ENCODE data around the gene GCSAML.

- TF ChIP-seq REST (IDR thresholded peaks at IDR 0.05; ENCODE audit: insufficient read depth in 1 of 2, low read depth in 2 of 2, low read length in 2 of 2) (no peak), TAF1 (IDR thresholded peaks at IDR 0.05; ENCODE audit: borderline replicate concordance, insufficient read depth, low read length) (no peak), FOXP2 (optimal IDR thresholded peaks at IDR 0.05; ENCODE audit: borderline replicate concordance, extremely low read depth, extremely low read length, insufficient read depth) (no peak)
Measured at GRCh38 chr1:247529771-247530355, 19.1 kb upstream of the GCSAML start.
